K562 (cell line): ENCODE measurements around the gene DAB2IP. TPM values are rescaled to one million over a fixed set of nuclear protein-coding genes. Genes with fewer than 3 reads are reported as not detected.

ENCODE experiments used
- ATAC-seq: fragments of 200-7000 bp; cut with Tn5 transposase; 3 replicates; pipeline ENCODE4 v1.9.1; 2020; ENCODE audit warnings: moderate library complexity
- BruUV-seq: library from RNA; stranded (reverse); fragments of 400-500 nt; replicated peaks from 2 replicates; lab custom pipeline; 2021; lab: Mats Ljungman, UMichigan
- CTCF ChIA-PET: fragments of 300-600 bp; formaldehyde crosslinking; extraction: SDS; loops from one replicate; lab custom pipeline; 2021; ENCODE audit warnings: low intra/inter-chr PET ratio; lab: Yijun Ruan, JAX
- POLR2A ChIA-PET: fragments of 300-600, 350-650 bp; sonication (Branson Sonifier 250); formaldehyde crosslinking; extraction: SDS; loops from one replicate; lab custom pipeline; 2021; ENCODE audit warnings: antibody characterized with exemption, inconsistent platforms; lab: Yijun Ruan, JAX
- DNase-seq, 4 experiments: peaks; one replicate each; pipeline versions ENCODE4 v3.0.0 to v3.0.0-alpha.2; 2011 to 2018; ENCODE audit warnings: low spot score in 3 of 4, mixed read lengths in 3 of 4; ENCODE audit errors: extremely low read depth in 1 of 4
- FAIRE-seq: peaks from 2 replicates; lab custom pipeline; 2011; peaks lifted over from hg19 to GRCh38; lab: Jason Lieb, UNC
- H2AFZ ChIP-seq: 2 replicates; pipeline ENCODE4 v1.6.0; 2011; ENCODE audit warnings: low read depth, low read length, control low read depth, inconsistent platforms
- H3K27ac ChIP-seq: fragments of 200-600 bp; 3 replicates; pipeline ENCODE4 v1.8.0; 2011; ENCODE audit warnings: low read depth, mild to moderate bottlenecking, control low read depth, inconsistent platforms, low read length, moderate library complexity, mixed read lengths; ENCODE audit errors: extremely low read depth
- H3K27me3 ChIP-seq, 2 experiments: fragments of 300-600 bp in 1 of 2; 2 replicates in 1 of 2; 3 replicates in 1 of 2; pipeline versions ENCODE4 v1.6.0 to v1.8.0; 2011; ENCODE audit warnings: inconsistent platforms in 2 of 2, low read length in 2 of 2, mild to moderate bottlenecking in 1 of 2, mixed read lengths in 1 of 2, moderate library complexity in 1 of 2; ENCODE audit not compliant: control insufficient read depth in 2 of 2, insufficient read depth in 2 of 2
- H3K36me3 ChIP-seq: fragments of 300-600 bp; 3 replicates; pipeline ENCODE4 v1.8.0; 2011; ENCODE audit warnings: mild to moderate bottlenecking, low read length, inconsistent platforms; ENCODE audit not compliant: control insufficient read depth, insufficient read depth
- H3K4me1 ChIP-seq, 2 experiments: fragments of 200-600 bp in 1 of 2; replicated peaks in 1 of 2; 2 replicates in 1 of 2; 3 replicates in 1 of 2; pipeline versions ENCODE4 v1.5.1 to v1.8.0; 2011; ENCODE audit warnings: inconsistent platforms in 2 of 2, low read length in 2 of 2, mild to moderate bottlenecking in 1 of 2, mixed read lengths in 1 of 2, moderate library complexity in 1 of 2; ENCODE audit not compliant: control insufficient read depth in 2 of 2, insufficient read depth in 2 of 2
- H3K4me2 ChIP-seq: 2 replicates; pipeline ENCODE4 v1.6.1; 2011; ENCODE audit warnings: low read length, control low read depth, inconsistent platforms, mixed read lengths; ENCODE audit not compliant: insufficient read depth
- H3K4me3 ChIP-seq: fragments of 200-600 bp; sonication (generic), shearing (Covaris generic); 2 replicates; pipeline ENCODE4 v1.5.1; 2016; ENCODE audit warnings: control low read depth, inconsistent platforms
- H3K79me2 ChIP-seq: fragments of 200-600 bp; 3 replicates; pipeline ENCODE4 v1.8.0; 2011; ENCODE audit warnings: low read length, inconsistent platforms; ENCODE audit not compliant: control insufficient read depth, insufficient read depth
- H3K9ac ChIP-seq, 2 experiments: 2 replicates each; pipeline versions ENCODE4 v1.6.0 to v1.6.1; 2011; ENCODE audit warnings: low read depth in 2 of 2, low read length in 2 of 2, control low read depth in 1 of 2, inconsistent platforms in 1 of 2, mild to moderate bottlenecking in 1 of 2, mixed read lengths in 1 of 2; ENCODE audit not compliant: insufficient read depth in 1 of 2
- H3K9me1 ChIP-seq: one replicate; pipeline ENCODE4 v1.6.0; 2011; ENCODE audit warnings: inconsistent platforms, mild to moderate bottlenecking, low read length, moderate library complexity; ENCODE audit not compliant: control insufficient read depth, insufficient read depth
- H3K9me3 ChIP-seq: replicated peaks from 2 replicates; pipeline ENCODE4 v1.5.1; 2011; ENCODE audit warnings: low read depth, low read length, inconsistent platforms; ENCODE audit not compliant: control insufficient read depth, insufficient read depth
- H4K20me1 ChIP-seq: replicated peaks from 2 replicates; pipeline ENCODE4 v1.6.1; 2011; ENCODE audit warnings: low read length, inconsistent platforms, mixed read lengths; ENCODE audit not compliant: control insufficient read depth, insufficient read depth
- ARID2 ChIP-seq: fragments of 450-650 bp; IDR thresholded peaks from 2 replicates; pipeline ENCODE4 v1.6.1; 2017; ENCODE audit warnings: antibody characterized with exemption, mild to moderate bottlenecking
- CREB3L1 ChIP-seq: fragments of 450-650 bp; IDR thresholded peaks from 2 replicates; pipeline ENCODE4 v1.6.1; 2014; ENCODE audit warnings: low read depth, mild to moderate bottlenecking, moderate library complexity, borderline replicate concordance
- EZH2 ChIP-seq: IDR thresholded peaks from 2 replicates; pipeline ENCODE4 v1.6.1; 2012; ENCODE audit warnings: low read depth, mild to moderate bottlenecking, inconsistent platforms, low read length, borderline replicate concordance
- GTF2B ChIP-seq: IDR thresholded peaks from 2 replicates; pipeline ENCODE4 v1.6.1; 2011; ENCODE audit not compliant: insufficient read length; ENCODE audit errors: extremely low read depth
- MED1 ChIP-seq: sonication (generic); formaldehyde crosslinking; IDR thresholded peaks from 2 replicates; pipeline ENCODE4 v1.8.1; 2023; ENCODE audit warnings: missing genetic modification reagents, borderline replicate concordance
- MTF1 ChIP-seq: fragments of 250-450 bp; sonication (Bioruptor Pico); IDR thresholded peaks from 2 replicates; pipeline ENCODE4 v1.9.0; 2021; ENCODE audit warnings: moderate library complexity, mild to moderate bottlenecking, inconsistent platforms, borderline replicate concordance
- NFIC ChIP-seq: fragments of 450-650 bp; IDR thresholded peaks from 2 replicates; pipeline ENCODE4 v1.6.1; 2017; ENCODE audit warnings: mild to moderate bottlenecking, inconsistent platforms
- SMC3 ChIP-seq: conservative IDR thresholded peaks from 2 replicates; pipeline ENCODE4 v1.6.1; 2011; ENCODE audit warnings: low read depth, low read length, improper control_type of control experiment; ENCODE audit not compliant: insufficient read depth
- STAT6 ChIP-seq: sonication (generic); formaldehyde crosslinking; IDR thresholded peaks from 2 replicates; pipeline ENCODE4 v1.8.1; 2023; ENCODE audit warnings: mild to moderate bottlenecking, missing genetic modification reagents
- ZNF197 ChIP-seq: fragments of 200-800 bp; sonication (Bioruptor generic); IDR thresholded peaks from 2 replicates; pipeline ENCODE4 v1.6.1; 2016; ENCODE audit warnings: low read depth, missing genetic modification characterization, missing compliant biosample characterization
- ZNF274 ChIP-seq: IDR thresholded peaks from 2 replicates; pipeline ENCODE4 v1.6.1; 2011; ENCODE audit warnings: low read depth, mild to moderate bottlenecking, low read length, moderate library complexity, borderline replicate concordance
- ZNF785 ChIP-seq: fragments of 250-450 bp; sonication (Bioruptor Pico); IDR thresholded peaks from 2 replicates; pipeline ENCODE4 v1.4.0; 2020; ENCODE audit warnings: mild to moderate bottlenecking
- WGBS: fragments of 100-300 bp; shearing (Covaris generic); methylation state at CpG from one replicate; pipeline ENCODE4 v1.1.6; 2016; ENCODE audit warnings: low coverage, mixed read lengths; ENCODE audit not compliant: insufficient coverage; ENCODE audit errors: missing lambda C conversion rate; 5-methylcytosine and 5-hydroxymethylcytosine counted together
- in situ Hi-C: fragments of 300-500 bp; cut with MboI; formaldehyde crosslinking; loops from 4 replicates; pipeline ENCODE4 v1.15.0; 2018; ENCODE audit warnings: inconsistent platforms, mixed read lengths
- intact Hi-C: fragments of 100-400 bp; cut with micrococcal nuclease; formaldehyde crosslinking; loops from 2 replicates; pipeline ENCODE4 v1.14.2; 2022
- polyA plus RNA-seq, 8 experiments: library from polyadenylated mRNA; depleted of rRNA in 4 of 8; stranded (reverse) in 5 of 8; unstranded in 3 of 8; fragments of >200 nt; fragmentation: Nextera tagmentation in 2 of 8; fragmentation: Illumina TruSeq in 1 of 8; extraction: Ambion mirVana in 2 of 8; extraction: Trizol in 1 of 8; gene quantifications; 2 replicates each; pipeline versions ENCODE4 v1.2.1 to v1.2.3, GENCODE V29; 2011 to 2014; ENCODE audit warnings: inconsistent platforms in 1 of 8, missing spikeins in 1 of 8
- total RNA-seq, 7 experiments: library from RNA; depleted of rRNA in 6 of 7; stranded (reverse); fragments of >200 nt in 6 of 7; fragmentation: Illumina TruSeq in 2 of 7; extraction: Trizol in 2 of 7; gene quantifications; 2 replicates each; pipeline versions ENCODE4 v1.2.1 to v1.2.3, GENCODE V29; 2011 to 2021; ENCODE audit warnings: low replicate concordance in 1 of 7
- TF ChIP-seq, protein P1 (sequence below): fragments of 450-650 bp; formaldehyde crosslinking; IDR thresholded peaks from 2 replicates; pipeline ENCODE4 v1.4.0; 2020; ENCODE audit warnings: mild to moderate bottlenecking, moderate library complexity
- TF ChIP-seq, protein P2 (sequence below): sonication (generic); formaldehyde crosslinking; IDR thresholded peaks from 2 replicates; pipeline ENCODE4 v1.8.0; 2022; ENCODE audit warnings: missing genetic modification reagents, mild to moderate bottlenecking, borderline replicate concordance

The DAB2IP gene
- total and polyA plus RNA-seq, 9 of the 15 experiments (the other 6 are each of a cell fraction or from before 2014, with no cell fraction given) = 0.04 to 0.31 (median 0.08) TPM; not detected in 5

DNA sequence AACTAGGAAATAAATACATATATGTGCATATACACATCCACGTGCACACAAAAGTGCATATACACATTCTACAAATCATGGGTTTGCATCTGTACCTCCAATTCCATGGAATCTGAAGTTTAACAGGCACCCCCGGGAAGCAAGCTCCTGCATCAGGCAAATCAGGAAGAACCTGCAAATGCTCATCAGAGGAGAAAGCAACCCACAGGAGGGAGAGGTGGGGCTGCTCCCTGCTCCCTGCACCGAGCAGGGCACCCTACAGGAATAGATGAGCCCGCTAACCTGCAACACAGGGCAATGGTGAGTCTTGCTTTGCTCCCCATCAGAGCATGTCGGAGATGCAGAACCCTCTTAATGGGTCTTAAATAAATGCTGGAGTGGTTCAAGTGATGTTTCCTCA is 151.3 kb downstream of the DAB2IP start:
- no peak overlapping the region for H3K4me3 ChIP-seq
- no peaks in the 10 kb centered on the region for H3K4me1 ChIP-seq
- H3K79me2 ChIP-seq = no peaks in the 10 kb centered on the region
- H3K4me2 ChIP-seq = no peak overlapping the region
- H3K9me3 ChIP-seq = no peaks in the 10 kb centered on the region
- ATAC-seq = no peak
- no peak overlapping the region for H3K9ac ChIP-seq
- H2AFZ ChIP-seq = no peak overlapping the region
- H3K9me1 ChIP-seq = no peaks in the 10 kb centered on the region
- in situ Hi-C loops (no loop called here), intact Hi-C loops (no loop called here)
- ChIA-PET POLR2A (interaction anchor here (1.1 kb wide), 1 partner anchor 183 kb away, joined by 3 read pairs; no protein-coding TSS in a partner anchor), CTCF (no interaction called here)
- BruUV-seq = no TSS peak
- no peak overlapping the region for H3K27ac ChIP-seq
- no peak for FAIRE-seq
- no peak for DNase-seq
- 0% methylated on average over 5 of the region's 5 CpGs for WGBS
- peaks cover 7 to 8% of the 10 kb centered on the region in 2 experiments; a peak in 4 of 5 replicates for H3K27me3 ChIP-seq
- no peaks in the 10 kb centered on the region for H4K20me1 ChIP-seq
- H3K36me3 ChIP-seq = no peaks in the 10 kb centered on the region
- TF ChIP-seq STAT6 (no peak), EZH2 (no peak), MTF1 (CRISPR knock-in tag) (no peak), CREB3L1 (no peak), ZNF197 (no peak), GTF2B (no peak), ZNF274 (no peak), NFIC (no peak), ARID2 (no peak), SMC3 (no peak), ZNF785 (CRISPR knock-in tag) (no peak), MED1 (CRISPR knock-in tag) (no peak)
- TF ChIP-seq, protein P1, sequence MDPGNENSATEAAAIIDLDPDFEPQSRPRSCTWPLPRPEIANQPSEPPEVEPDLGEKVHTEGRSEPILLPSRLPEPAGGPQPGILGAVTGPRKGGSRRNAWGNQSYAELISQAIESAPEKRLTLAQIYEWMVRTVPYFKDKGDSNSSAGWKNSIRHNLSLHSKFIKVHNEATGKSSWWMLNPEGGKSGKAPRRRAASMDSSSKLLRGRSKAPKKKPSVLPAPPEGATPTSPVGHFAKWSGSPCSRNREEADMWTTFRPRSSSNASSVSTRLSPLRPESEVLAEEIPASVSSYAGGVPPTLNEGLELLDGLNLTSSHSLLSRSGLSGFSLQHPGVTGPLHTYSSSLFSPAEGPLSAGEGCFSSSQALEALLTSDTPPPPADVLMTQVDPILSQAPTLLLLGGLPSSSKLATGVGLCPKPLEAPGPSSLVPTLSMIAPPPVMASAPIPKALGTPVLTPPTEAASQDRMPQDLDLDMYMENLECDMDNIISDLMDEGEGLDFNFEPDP (CRISPR knock-in tag) = no peak
- TF ChIP-seq, protein P2, sequence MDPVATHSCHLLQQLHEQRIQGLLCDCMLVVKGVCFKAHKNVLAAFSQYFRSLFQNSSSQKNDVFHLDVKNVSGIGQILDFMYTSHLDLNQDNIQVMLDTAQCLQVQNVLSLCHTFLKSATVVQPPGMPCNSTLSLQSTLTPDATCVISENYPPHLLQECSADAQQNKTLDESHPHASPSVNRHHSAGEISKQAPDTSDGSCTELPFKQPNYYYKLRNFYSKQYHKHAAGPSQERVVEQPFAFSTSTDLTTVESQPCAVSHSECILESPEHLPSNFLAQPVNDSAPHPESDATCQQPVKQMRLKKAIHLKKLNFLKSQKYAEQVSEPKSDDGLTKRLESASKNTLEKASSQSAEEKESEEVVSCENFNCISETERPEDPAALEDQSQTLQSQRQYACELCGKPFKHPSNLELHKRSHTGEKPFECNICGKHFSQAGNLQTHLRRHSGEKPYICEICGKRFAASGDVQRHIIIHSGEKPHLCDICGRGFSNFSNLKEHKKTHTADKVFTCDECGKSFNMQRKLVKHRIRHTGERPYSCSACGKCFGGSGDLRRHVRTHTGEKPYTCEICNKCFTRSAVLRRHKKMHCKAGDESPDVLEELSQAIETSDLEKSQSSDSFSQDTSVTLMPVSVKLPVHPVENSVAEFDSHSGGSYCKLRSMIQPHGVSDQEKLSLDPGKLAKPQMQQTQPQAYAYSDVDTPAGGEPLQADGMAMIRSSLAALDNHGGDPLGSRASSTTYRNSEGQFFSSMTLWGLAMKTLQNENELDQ (CRISPR knock-in tag) = no peak
